ENCODE results near the gene SYT17.
"Not testable (repeated sequence)": the region's sequence is repeated elsewhere in the genome, so short reads cannot be mapped to it uniquely, and the experiment has no call there.

DNA sequence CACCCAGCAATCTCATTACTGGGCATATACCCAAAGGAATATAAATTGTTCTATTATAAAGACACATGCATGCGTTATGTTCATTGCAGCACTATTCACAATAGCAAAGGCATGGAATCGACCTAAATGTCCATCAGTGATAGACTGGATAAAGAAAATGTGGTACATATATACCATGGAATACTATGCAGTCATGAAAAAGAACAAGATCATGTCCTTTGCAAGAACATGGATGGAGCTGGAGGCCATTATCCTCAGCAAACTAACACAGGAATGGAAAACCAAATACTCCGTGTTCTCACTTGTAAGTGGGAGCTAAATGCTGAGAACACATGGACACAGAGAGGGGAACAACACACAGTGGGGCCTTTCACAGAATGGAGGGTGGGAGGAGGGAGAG lies 19.9 kb downstream of the SYT17 start:
- TF ChIP-seq, protein P1, sequence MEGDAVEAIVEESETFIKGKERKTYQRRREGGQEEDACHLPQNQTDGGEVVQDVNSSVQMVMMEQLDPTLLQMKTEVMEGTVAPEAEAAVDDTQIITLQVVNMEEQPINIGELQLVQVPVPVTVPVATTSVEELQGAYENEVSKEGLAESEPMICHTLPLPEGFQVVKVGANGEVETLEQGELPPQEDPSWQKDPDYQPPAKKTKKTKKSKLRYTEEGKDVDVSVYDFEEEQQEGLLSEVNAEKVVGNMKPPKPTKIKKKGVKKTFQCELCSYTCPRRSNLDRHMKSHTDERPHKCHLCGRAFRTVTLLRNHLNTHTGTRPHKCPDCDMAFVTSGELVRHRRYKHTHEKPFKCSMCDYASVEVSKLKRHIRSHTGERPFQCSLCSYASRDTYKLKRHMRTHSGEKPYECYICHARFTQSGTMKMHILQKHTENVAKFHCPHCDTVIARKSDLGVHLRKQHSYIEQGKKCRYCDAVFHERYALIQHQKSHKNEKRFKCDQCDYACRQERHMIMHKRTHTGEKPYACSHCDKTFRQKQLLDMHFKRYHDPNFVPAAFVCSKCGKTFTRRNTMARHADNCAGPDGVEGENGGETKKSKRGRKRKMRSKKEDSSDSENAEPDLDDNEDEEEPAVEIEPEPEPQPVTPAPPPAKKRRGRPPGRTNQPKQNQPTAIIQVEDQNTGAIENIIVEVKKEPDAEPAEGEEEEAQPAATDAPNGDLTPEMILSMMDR (IDR thresholded peaks at IDR 0.05; ENCODE audit: low read depth, low read length, poor library complexity, severe bottlenecking): not testable (repeated sequence)
- not testable (repeated sequence) for TF ChIP-seq EZH2phosphoT487 (IDR thresholded peaks at IDR 0.05; ENCODE audit: borderline replicate concordance, low read length)

All from DOHH2 (cell line).